Epithelial cell of umbilical artery (primary cell): Measurements from ENCODE around the gene PGAP1. TPM values are rescaled to one million over a fixed set of nuclear protein-coding genes. Genes with fewer than 3 reads are reported as not detected.

ENCODE experiments used
- total RNA-seq: library from RNA; depleted of rRNA; stranded (reverse); fragments of >200 nt; gene quantifications from 2 replicates; pipeline ENCODE4 v1.2.3, GENCODE V29; 2014

The PGAP1 gene
- 6.5 and 7.6 TPM in 2 replicates for total RNA-seq

GRCh38 chr2:196926562-196927375 is at the start of gene PGAP1:
Gene PGAP1, minus strand, starts transcription at chr2:196926707. Its CDS starts 91 bp downstream, at chr2:196926616.

GRCh38 chr2:196809260-196809659 is 117.2 kb downstream of the PGAP1 start, which contains the start of gene C2orf66:
Gene C2orf66, minus strand, starts transcription at chr2:196809355. Its CDS starts 19 bp downstream, at chr2:196809336.

Other genes starting within 250 kb of the PGAP1 start
- 50.5 and 53.3 TPM in 2 replicates for gene GTF3C3, start 127.0 kb downstream of the PGAP1 start, total RNA-seq
- gene C2orf66, start 117.4 kb downstream of the PGAP1 start, total RNA-seq = under 0.01 TPM in 1 of 2 replicates, not detected in the other